ENCODE results near the gene MFAP3. TPM values are rescaled to one million over a fixed set of nuclear protein-coding genes. Genes with fewer than 3 reads are reported as not detected.

The MFAP3 gene
- total and polyA plus RNA-seq, 2 donors (not counting 3 experiments of a cell fraction or from before 2014, with no cell fraction given), result 19.5 to 35.3 TPM

DNA sequence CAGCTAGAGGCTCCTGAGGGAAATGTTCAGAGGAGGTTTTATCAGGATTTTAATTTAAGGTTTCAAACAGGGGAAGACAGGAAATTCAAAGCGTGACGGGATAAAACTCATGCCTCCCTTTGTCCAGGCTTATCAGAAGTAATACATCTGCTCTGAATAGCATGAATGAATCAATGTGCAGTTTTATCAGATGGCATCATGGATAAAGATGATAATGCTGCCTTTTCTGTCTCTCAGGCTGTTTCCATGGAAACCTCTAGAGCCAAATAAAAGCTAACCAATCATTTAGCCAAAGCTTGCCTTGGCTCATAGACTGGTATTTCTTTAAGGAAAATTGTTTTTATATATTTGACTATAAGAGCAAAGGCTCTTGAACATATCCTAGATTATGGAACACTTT lies 16.4 kb downstream of the MFAP3 start:
- ChIA-PET CTCF (interaction anchor here (0.7 to 1.8 kb wide), 4 partner anchors 8 to 102 kb away, joined by 3 to 4 read pairs (median 3); no protein-coding TSS in a partner anchor), POLR2A (interaction anchor here (1.3 kb wide), 1 partner anchor 17 kb away, joined by 4 read pairs; the partner anchor contains the start of genes FAM114A2 and MFAP3)
- no peak for DNase-seq (ENCODE audit: low read depth, low spot score)
- Histone ChIP-seq H3K27ac (ENCODE audit: insufficient read depth, low read depth, low read length) (no peak overlapping the region), H3K4me1 (ENCODE audit: control insufficient read depth, extremely low read depth, insufficient read depth, low read length) (no peaks in the 10 kb centered on the region), H3K9me3 (replicated peaks; ENCODE audit: control insufficient read depth, insufficient read depth, low read length) (no peaks in the 10 kb centered on the region), H3K36me3 (ENCODE audit: control insufficient read depth in 2 of 2, extremely low read depth in 1 of 2, insufficient read depth in 2 of 2, low read length in 2 of 2) (peaks cover 4 to 5% of the 10 kb centered on the region in 2 experiments), H3K4me3 (replicated peaks in 1 of 3; ENCODE audit: insufficient read depth in 1 of 3, low read depth in 1 of 3, low read length in 3 of 3) (no peak overlapping the region), H3K4me2 (ENCODE audit: insufficient read depth, low read length) (no peak overlapping the region), H3K9ac (replicated peaks; ENCODE audit: extremely low read depth, insufficient read depth, low read length) (no peak overlapping the region), H3K27me3 (ENCODE audit: control insufficient read depth in 2 of 2, insufficient read depth in 2 of 2, low read length in 2 of 2) (no peaks in the 10 kb centered on the region), H3K9me1 (replicated peaks; ENCODE audit: control insufficient read depth, extremely low read depth, insufficient read depth, low read length) (no peaks in the 10 kb centered on the region), H4K20me1 (replicated peaks; ENCODE audit: control insufficient read depth, extremely low read depth, insufficient read depth, low read length) (no peaks in the 10 kb centered on the region), H3K79me2 (ENCODE audit: control insufficient read depth, insufficient read depth, low read length) (no peaks in the 10 kb centered on the region), H2AFZ (ENCODE audit: low read depth, low read length) (no peak overlapping the region)
- no TSS peak for BruUV-seq (replicated peaks)
- intact Hi-C loops (cut with micrococcal nuclease) (no loop called here), dilution Hi-C loops (cut with MboI; ENCODE audit: extremely low pct_ligation_motif_present, low sequenced_read_pairs) (no loop called here)
- TF ChIP-seq POLR2AphosphoS5 (IDR thresholded peaks at IDR 0.05; ENCODE audit: insufficient read depth, low read depth, low read length) (no peak), GATA2 (IDR thresholded peaks at IDR 0.05; ENCODE audit: insufficient read depth, insufficient read length, low read depth, low read length) (no peak), FOS (IDR thresholded peaks at IDR 0.05; ENCODE audit: borderline replicate concordance, insufficient read depth, low read length) (no peak), MYC (IDR thresholded peaks at IDR 0.05; ENCODE audit: low read depth, low read length) (no peak), EZH2 (IDR thresholded peaks at IDR 0.05; ENCODE audit: borderline replicate concordance, low read depth, low read length, severe bottlenecking) (no peak), JUN (IDR thresholded peaks at IDR 0.05; ENCODE audit: borderline replicate concordance, insufficient read depth, insufficient read length, low read depth) (no peak)
- TF ChIP-seq, protein P1, sequence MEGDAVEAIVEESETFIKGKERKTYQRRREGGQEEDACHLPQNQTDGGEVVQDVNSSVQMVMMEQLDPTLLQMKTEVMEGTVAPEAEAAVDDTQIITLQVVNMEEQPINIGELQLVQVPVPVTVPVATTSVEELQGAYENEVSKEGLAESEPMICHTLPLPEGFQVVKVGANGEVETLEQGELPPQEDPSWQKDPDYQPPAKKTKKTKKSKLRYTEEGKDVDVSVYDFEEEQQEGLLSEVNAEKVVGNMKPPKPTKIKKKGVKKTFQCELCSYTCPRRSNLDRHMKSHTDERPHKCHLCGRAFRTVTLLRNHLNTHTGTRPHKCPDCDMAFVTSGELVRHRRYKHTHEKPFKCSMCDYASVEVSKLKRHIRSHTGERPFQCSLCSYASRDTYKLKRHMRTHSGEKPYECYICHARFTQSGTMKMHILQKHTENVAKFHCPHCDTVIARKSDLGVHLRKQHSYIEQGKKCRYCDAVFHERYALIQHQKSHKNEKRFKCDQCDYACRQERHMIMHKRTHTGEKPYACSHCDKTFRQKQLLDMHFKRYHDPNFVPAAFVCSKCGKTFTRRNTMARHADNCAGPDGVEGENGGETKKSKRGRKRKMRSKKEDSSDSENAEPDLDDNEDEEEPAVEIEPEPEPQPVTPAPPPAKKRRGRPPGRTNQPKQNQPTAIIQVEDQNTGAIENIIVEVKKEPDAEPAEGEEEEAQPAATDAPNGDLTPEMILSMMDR (IDR thresholded peaks at IDR 0.05; ENCODE audit: extremely low read depth in 1 of 2, insufficient read depth in 1 of 2, low read depth in 1 of 2, low read length in 2 of 2), result no peak
- TF ChIP-seq, protein P2, sequence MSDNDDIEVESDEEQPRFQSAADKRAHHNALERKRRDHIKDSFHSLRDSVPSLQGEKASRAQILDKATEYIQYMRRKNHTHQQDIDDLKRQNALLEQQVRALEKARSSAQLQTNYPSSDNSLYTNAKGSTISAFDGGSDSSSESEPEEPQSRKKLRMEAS (IDR thresholded peaks at IDR 0.05; ENCODE audit: insufficient read depth, insufficient read length), result no peak
- no peak for FAIRE-seq
